H1 (cell line): ENCODE data around the gene LGALS9. TPM values are rescaled to one million over a fixed set of nuclear protein-coding genes. Genes with fewer than 3 reads are reported as not detected.

ENCODE experiments used
- CTCF ChIA-PET: fragments of 300-600 bp; sonication (Branson Sonifier 250); formaldehyde crosslinking; loops from one replicate; lab custom pipeline; 2021; ENCODE audit not compliant: partially characterized antibody; lab: Charles Lee
- POLR2A ChIA-PET: fragments of 300-600 bp; sonication (Branson Sonifier 250); formaldehyde crosslinking; loops from one replicate; lab custom pipeline; 2021; ENCODE audit warnings: inconsistent platforms; ENCODE audit not compliant: partially characterized antibody; lab: Charles Lee
- DNase-seq, 2 experiments: peaks; one replicate each; pipeline versions ENCODE4 v3.0.0 to v3.0.0-alpha.2; 2010 to 2022; ENCODE audit warnings: low spot score in 2 of 2, low read depth in 1 of 2, mixed read lengths in 1 of 2
- FAIRE-seq: peaks from 2 replicates; lab custom pipeline; 2011; peaks lifted over from hg19 to GRCh38; lab: Jason Lieb, UNC
- H2AFZ ChIP-seq: 2 replicates; pipeline ENCODE4 v1.8.1; 2012; ENCODE audit warnings: low read length, inconsistent platforms
- H2AK5ac ChIP-seq: 2 replicates; pipeline ENCODE4 v1.6.1; 2013; ENCODE audit warnings: low read depth, low read length
- H2BK120ac ChIP-seq: replicated peaks from 2 replicates; pipeline ENCODE3; 2013; ENCODE audit warnings: low read depth, low read length, inconsistent platforms
- H2BK12ac ChIP-seq: 2 replicates; pipeline ENCODE4 v1.6.1; 2013; ENCODE audit warnings: low read depth, low read length
- H2BK15ac ChIP-seq: 2 replicates; pipeline ENCODE4 v1.6.1; 2013; ENCODE audit warnings: low read length
- H2BK20ac ChIP-seq: 2 replicates; pipeline ENCODE4 v1.6.1; 2013; ENCODE audit warnings: low read length
- H2BK5ac ChIP-seq: 2 replicates; pipeline ENCODE4 v1.6.1; 2013; ENCODE audit warnings: low read depth, low read length
- H3K14ac ChIP-seq: 2 replicates; pipeline ENCODE4 v1.6.1; 2013; ENCODE audit warnings: inconsistent platforms; ENCODE audit not compliant: insufficient read length
- H3K18ac ChIP-seq: 2 replicates; pipeline ENCODE4 v1.6.1; 2013; ENCODE audit warnings: low read length; ENCODE audit errors: extremely low read depth
- H3K23ac ChIP-seq: 2 replicates; pipeline ENCODE4 v1.6.1; 2013; ENCODE audit warnings: inconsistent platforms; ENCODE audit not compliant: insufficient read length
- H3K23me2 ChIP-seq: 2 replicates; pipeline ENCODE4 v1.6.1; 2013; ENCODE audit warnings: low read depth, low read length
- H3K27ac ChIP-seq: 2 replicates; pipeline ENCODE4 v1.6.1; 2011; ENCODE audit warnings: low read depth, low read length, inconsistent platforms
- H3K27me3 ChIP-seq, 4 experiments: replicated peaks in 1 of 4; 1 replicate in 1 of 4; 2 replicates in 3 of 4; pipeline versions ENCODE4 v1.6.1 to v1.8.1; 2011 to 2013; ENCODE audit warnings: low read length in 3 of 4, mild to moderate bottlenecking in 3 of 4, inconsistent platforms in 2 of 4, mixed read lengths in 2 of 4, moderate library complexity in 1 of 4; ENCODE audit not compliant: control insufficient read depth in 3 of 4, insufficient read depth in 3 of 4; ENCODE audit errors: extremely low read depth in 1 of 4
- H3K36me3 ChIP-seq, 4 experiments: 2 replicates each; pipeline versions ENCODE4 v1.6.1 to v1.8.1; 2011 to 2013; ENCODE audit warnings: mild to moderate bottlenecking in 4 of 4, low read length in 3 of 4, moderate library complexity in 2 of 4, control low read depth in 1 of 4, inconsistent platforms in 1 of 4; ENCODE audit not compliant: insufficient read depth in 4 of 4, control insufficient read depth in 2 of 4
- H3K4ac ChIP-seq: replicated peaks from 2 replicates; pipeline ENCODE3; 2013; ENCODE audit warnings: low read length, low read depth, mixed read lengths, inconsistent platforms; ENCODE audit not compliant: insufficient read length
- H3K4me1 ChIP-seq, 4 experiments: replicated peaks in 1 of 4; 1 replicate in 1 of 4; 2 replicates in 3 of 4; pipeline versions ENCODE4 v1.6.1 to v1.8.1; 2011 to 2013; ENCODE audit warnings: low read length in 3 of 4, inconsistent platforms in 2 of 4, mixed read lengths in 1 of 4; ENCODE audit not compliant: insufficient read depth in 4 of 4, control insufficient read depth in 3 of 4
- H3K4me2 ChIP-seq, 2 experiments: 2 replicates each; pipeline versions ENCODE4 v1.6.1 to v1.8.1; 2011 to 2013; ENCODE audit warnings: low read depth in 2 of 2, low read length in 2 of 2, control low read depth in 1 of 2, inconsistent platforms in 1 of 2, mild to moderate bottlenecking in 1 of 2; ENCODE audit not compliant: insufficient read depth in 1 of 2
- H3K4me3 ChIP-seq, 4 experiments: fragments of 200-600, 300-600 bp in 1 of 4; sonication (generic), shearing (Covaris generic), sonication (Bioruptor Twin) in 1 of 4; 2 replicates each; pipeline versions ENCODE4 v1.5.1 to v1.8.1; 2011 to 2016; ENCODE audit warnings: low read length in 4 of 4, low read depth in 3 of 4, control low read depth in 2 of 4, inconsistent platforms in 2 of 4, mild to moderate bottlenecking in 2 of 4, mixed read lengths in 1 of 4, moderate library complexity in 1 of 4; ENCODE audit not compliant: insufficient read depth in 2 of 4; ENCODE audit errors: extremely low read depth in 1 of 4
- H3K56ac ChIP-seq: replicated peaks from 2 replicates; pipeline ENCODE3; 2013; ENCODE audit warnings: low read depth, mild to moderate bottlenecking, mixed read lengths, low read length, inconsistent platforms; ENCODE audit not compliant: insufficient read length
- H3K79me1 ChIP-seq: 2 replicates; pipeline ENCODE4 v1.6.1; 2013; ENCODE audit warnings: low read depth, low read length, control low read depth
- H3K79me2 ChIP-seq, 2 experiments: 2 replicates each; pipeline versions ENCODE4 v1.6.1 to v1.8.1; 2012 to 2013; ENCODE audit warnings: low read length in 2 of 2, mild to moderate bottlenecking in 2 of 2, inconsistent platforms in 1 of 2; ENCODE audit not compliant: insufficient read depth in 2 of 2, control insufficient read depth in 1 of 2
- H3K9ac ChIP-seq, 4 experiments: replicated peaks in 1 of 4; 1 replicate in 1 of 4; 2 replicates in 3 of 4; pipeline versions ENCODE4 v1.6.1 to v1.8.1; 2011 to 2013; ENCODE audit warnings: low read depth in 3 of 4, low read length in 3 of 4, control low read depth in 2 of 4, mild to moderate bottlenecking in 2 of 4, moderate library complexity in 2 of 4, inconsistent platforms in 1 of 4; ENCODE audit errors: extremely low read depth in 1 of 4
- H3K9me3 ChIP-seq, 2 experiments: 2 replicates each; pipeline versions ENCODE4 v1.6.1 to v1.8.1; 2012 to 2013; ENCODE audit warnings: mild to moderate bottlenecking in 2 of 2, moderate library complexity in 2 of 2, control low read depth in 1 of 2, inconsistent platforms in 1 of 2, low read depth in 1 of 2, low read length in 1 of 2, mixed read lengths in 1 of 2; ENCODE audit not compliant: insufficient read depth in 2 of 2
- H4K20me1 ChIP-seq, 2 experiments: replicated peaks in 1 of 2; 2 replicates each; pipeline versions ENCODE3 to v1.8.1; 2011 to 2013; ENCODE audit warnings: inconsistent platforms in 2 of 2, low read length in 2 of 2, mild to moderate bottlenecking in 1 of 2; ENCODE audit not compliant: insufficient read depth in 2 of 2, control insufficient read depth in 1 of 2
- H4K5ac ChIP-seq: 2 replicates; pipeline ENCODE4 v1.6.1; 2013; ENCODE audit warnings: low read length, low read depth, mixed read lengths, inconsistent platforms; ENCODE audit not compliant: insufficient read length
- H4K8ac ChIP-seq: 2 replicates; pipeline ENCODE4 v1.8.0; 2013; ENCODE audit warnings: mild to moderate bottlenecking, moderate library complexity, low read length, inconsistent platforms; ENCODE audit not compliant: insufficient read depth; ENCODE audit errors: extremely low read depth
- H4K91ac ChIP-seq: replicated peaks from 2 replicates; pipeline ENCODE3; 2013; ENCODE audit warnings: low read length, mixed read lengths, inconsistent platforms; ENCODE audit not compliant: insufficient read length
- ASH2L ChIP-seq: fragments of 200-600, 300-600 bp; sonication (generic); IDR thresholded peaks from one replicate; pipeline ENCODE4 v1.7.1; 2017; ENCODE audit warnings: low read length
- ATF2 ChIP-seq: IDR thresholded peaks from 2 replicates; pipeline ENCODE4 v1.6.1; 2012; ENCODE audit warnings: low read length, inconsistent platforms
- HDAC6 ChIP-seq: IDR thresholded peaks from one replicate; pipeline ENCODE4 v1.7.1; 2012; ENCODE audit warnings: low read depth, mild to moderate bottlenecking, inconsistent platforms, low read length, moderate library complexity
- JUN ChIP-seq: IDR thresholded peaks from 2 replicates; pipeline ENCODE4 v1.6.1; 2011; ENCODE audit warnings: low read depth, mild to moderate bottlenecking, improper control_type of control experiment, low read length
- KDM5A ChIP-seq: fragments of 200-600 bp; IDR thresholded peaks from 2 replicates; pipeline ENCODE4 v1.7.1; 2012; ENCODE audit warnings: mild to moderate bottlenecking, low read length, inconsistent platforms, mixed read lengths
- MAFK ChIP-seq: IDR thresholded peaks from 2 replicates; pipeline ENCODE4 v1.6.1; 2012; ENCODE audit warnings: low read depth, mild to moderate bottlenecking, improper control_type of control experiment, low read length
- YY1 ChIP-seq: IDR thresholded peaks from 2 replicates; pipeline ENCODE4 v1.6.1; 2011; ENCODE audit warnings: low read depth, mild to moderate bottlenecking, low read length
- WGBS, 2 experiments: shearing (Covaris generic) in 1 of 2; methylation state at CpG; one replicate each; pipeline versions ENCODE4 v1.1.6 to v1.1.7; 2013 to 2015; ENCODE audit warnings: low lambda C conversion rate in 2 of 2, mixed read lengths in 2 of 2, inconsistent platforms in 1 of 2, low coverage in 1 of 2, missing lambda C conversion rate in 1 of 2; ENCODE audit not compliant: insufficient replicate concordance in 2 of 2, insufficient coverage in 1 of 2, insufficient read length in 1 of 2; ENCODE audit errors: extremely low coverage in 1 of 2, missing lambda C conversion rate in 1 of 2; 5-methylcytosine and 5-hydroxymethylcytosine counted together
- polyA plus RNA-seq, 7 experiments: library from polyadenylated mRNA; depleted of rRNA in 3 of 7; stranded (reverse) in 5 of 7; unstranded in 2 of 7; fragments of >200 nt in 5 of 7; fragments of 200-250 nt in 2 of 7; gene quantifications; 1 replicate in 5 of 7; 2 replicates in 1 of 7; 4 replicates in 1 of 7; pipeline versions ENCODE4 v1.2.1 to v1.2.3, GENCODE V29; 2011 to 2013; ENCODE audit warnings: missing spikeins in 2 of 7, mixed read lengths in 2 of 7
- total RNA-seq: library from RNA; stranded (reverse); fragmentation: NEBNext Ultra II Directional; extraction: Animal tissue kit (Norgen Biotek cat#: 25700); gene quantifications from 2 replicates; pipeline ENCODE4 v1.2.1, GENCODE V29; 2021
- TF ChIP-seq, protein P1 (sequence below): IDR thresholded peaks from 2 replicates; pipeline ENCODE4 v1.6.1; 2012; ENCODE audit warnings: inconsistent platforms
- TF ChIP-seq, protein P2 (sequence below): IDR thresholded peaks from 2 replicates; pipeline ENCODE4 v1.6.1; 2011; ENCODE audit warnings: low read length, improper control_type of control experiment
- TF ChIP-seq, protein P3 (sequence below): IDR thresholded peaks from 2 replicates; pipeline ENCODE4 v1.6.1; 2012; ENCODE audit warnings: inconsistent platforms

Gene LGALS9
- total and polyA plus RNA-seq, 2 of the 8 experiments (the other 6 are each of a cell fraction or from before 2014, with no cell fraction given) = 0.95 to 1.7 TPM

GRCh38 chr17:27582696-27583095 lies 48.3 kb upstream of the LGALS9 start:
- H4K91ac ChIP-seq = no peak overlapping the region
- H3K56ac ChIP-seq = no peak overlapping the region
- H3K23ac ChIP-seq = no peak overlapping the region
- H3K79me2 ChIP-seq = peaks cover 0 to 7% of the 10 kb centered on the region in 2 experiments; a peak in 1 of 4 replicates
- H2AFZ ChIP-seq = no peak overlapping the region
- no peak overlapping the region for H2BK20ac ChIP-seq
- no peak overlapping the region for H3K9ac ChIP-seq
- no peak overlapping the region for H3K27ac ChIP-seq
- H3K9me3 ChIP-seq = no peaks in the 10 kb centered on the region
- H4K5ac ChIP-seq = no peak overlapping the region
- H2BK5ac ChIP-seq = no peak overlapping the region
- H2BK15ac ChIP-seq = no peak overlapping the region
- H2AK5ac ChIP-seq = no peak overlapping the region
- H3K4ac ChIP-seq = no peak overlapping the region
- no peaks in the 10 kb centered on the region; a peak in 3 of 8 replicates for H3K36me3 ChIP-seq
- POLR2A ChIA-PET = no interaction called here
- peaks cover 0 to 4% of the 10 kb centered on the region in 2 experiments for H4K20me1 ChIP-seq
- H3K4me2 ChIP-seq = no peak overlapping the region
- no peak overlapping the region for H2BK120ac ChIP-seq
- WGBS, 2 experiments = 95% methylated on average over 10 of the region's 18 CpGs; no CpG with 5 or more reads in 1 of the 2 experiments
- H3K4me1 ChIP-seq = 0 out of 7 replicates have a peak, but pooled peaks cover 0 to 3% (median 0%) of the 10 kb centered on the region in 4 experiments
- H4K8ac ChIP-seq = no peak overlapping the region
- H3K27me3 ChIP-seq = no peaks in the 10 kb centered on the region
- H3K18ac ChIP-seq = no peak overlapping the region
- H2BK12ac ChIP-seq = no peak overlapping the region
- no peak overlapping the region for H3K4me3 ChIP-seq
- H3K14ac ChIP-seq = no peak overlapping the region
- CTCF ChIA-PET = interaction anchor here (0.7 to 6.8 kb wide), 3 partner anchors 11 to 127 kb away, joined by 3 to 55 read pairs (median 5); partner anchors contain the start of gene KSR1
- FAIRE-seq = no peak
- DNase-seq = no peak
- no peaks in the 10 kb centered on the region for H3K79me1 ChIP-seq
- H3K23me2 ChIP-seq = no peaks in the 10 kb centered on the region
- TF ChIP-seq HDAC6 = no peak
- TF ChIP-seq JUN = no peak
- TF ChIP-seq KDM5A = no peak
- no peak for TF ChIP-seq ASH2L
- TF ChIP-seq, protein P1, sequence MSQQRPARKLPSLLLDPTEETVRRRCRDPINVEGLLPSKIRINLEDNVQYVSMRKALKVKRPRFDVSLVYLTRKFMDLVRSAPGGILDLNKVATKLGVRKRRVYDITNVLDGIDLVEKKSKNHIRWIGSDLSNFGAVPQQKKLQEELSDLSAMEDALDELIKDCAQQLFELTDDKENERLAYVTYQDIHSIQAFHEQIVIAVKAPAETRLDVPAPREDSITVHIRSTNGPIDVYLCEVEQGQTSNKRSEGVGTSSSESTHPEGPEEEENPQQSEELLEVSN = no peak
- no peak for TF ChIP-seq ATF2
- no peak for TF ChIP-seq MAFK
- TF ChIP-seq, protein P2, sequence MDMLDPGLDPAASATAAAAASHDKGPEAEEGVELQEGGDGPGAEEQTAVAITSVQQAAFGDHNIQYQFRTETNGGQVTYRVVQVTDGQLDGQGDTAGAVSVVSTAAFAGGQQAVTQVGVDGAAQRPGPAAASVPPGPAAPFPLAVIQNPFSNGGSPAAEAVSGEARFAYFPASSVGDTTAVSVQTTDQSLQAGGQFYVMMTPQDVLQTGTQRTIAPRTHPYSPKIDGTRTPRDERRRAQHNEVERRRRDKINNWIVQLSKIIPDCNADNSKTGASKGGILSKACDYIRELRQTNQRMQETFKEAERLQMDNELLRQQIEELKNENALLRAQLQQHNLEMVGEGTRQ = no peak
- TF ChIP-seq YY1 = no peak
- TF ChIP-seq, protein P3, sequence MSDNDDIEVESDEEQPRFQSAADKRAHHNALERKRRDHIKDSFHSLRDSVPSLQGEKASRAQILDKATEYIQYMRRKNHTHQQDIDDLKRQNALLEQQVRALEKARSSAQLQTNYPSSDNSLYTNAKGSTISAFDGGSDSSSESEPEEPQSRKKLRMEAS = no peak
